GM12801 (cell line): ENCODE measurements around the gene MAP4.

Experiments used
- TF ChIP-seq, protein P1 (sequence below): IDR thresholded peaks from one replicate; pipeline ENCODE4 v1.5.1; 2011; ENCODE audit warnings: control low read depth; ENCODE audit not compliant: insufficient read length; ENCODE audit errors: extremely low read depth

The MAP4 gene

GRCh38 chr3:47841786-47842349 lies 174.3 kb downstream of the MAP4 start:
- TF ChIP-seq, protein P1, sequence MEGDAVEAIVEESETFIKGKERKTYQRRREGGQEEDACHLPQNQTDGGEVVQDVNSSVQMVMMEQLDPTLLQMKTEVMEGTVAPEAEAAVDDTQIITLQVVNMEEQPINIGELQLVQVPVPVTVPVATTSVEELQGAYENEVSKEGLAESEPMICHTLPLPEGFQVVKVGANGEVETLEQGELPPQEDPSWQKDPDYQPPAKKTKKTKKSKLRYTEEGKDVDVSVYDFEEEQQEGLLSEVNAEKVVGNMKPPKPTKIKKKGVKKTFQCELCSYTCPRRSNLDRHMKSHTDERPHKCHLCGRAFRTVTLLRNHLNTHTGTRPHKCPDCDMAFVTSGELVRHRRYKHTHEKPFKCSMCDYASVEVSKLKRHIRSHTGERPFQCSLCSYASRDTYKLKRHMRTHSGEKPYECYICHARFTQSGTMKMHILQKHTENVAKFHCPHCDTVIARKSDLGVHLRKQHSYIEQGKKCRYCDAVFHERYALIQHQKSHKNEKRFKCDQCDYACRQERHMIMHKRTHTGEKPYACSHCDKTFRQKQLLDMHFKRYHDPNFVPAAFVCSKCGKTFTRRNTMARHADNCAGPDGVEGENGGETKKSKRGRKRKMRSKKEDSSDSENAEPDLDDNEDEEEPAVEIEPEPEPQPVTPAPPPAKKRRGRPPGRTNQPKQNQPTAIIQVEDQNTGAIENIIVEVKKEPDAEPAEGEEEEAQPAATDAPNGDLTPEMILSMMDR = no peak

GRCh38 chr3:47838503-47838902 lies 177.7 kb downstream of the MAP4 start:
- TF ChIP-seq, protein P1 = no peak

DNA sequence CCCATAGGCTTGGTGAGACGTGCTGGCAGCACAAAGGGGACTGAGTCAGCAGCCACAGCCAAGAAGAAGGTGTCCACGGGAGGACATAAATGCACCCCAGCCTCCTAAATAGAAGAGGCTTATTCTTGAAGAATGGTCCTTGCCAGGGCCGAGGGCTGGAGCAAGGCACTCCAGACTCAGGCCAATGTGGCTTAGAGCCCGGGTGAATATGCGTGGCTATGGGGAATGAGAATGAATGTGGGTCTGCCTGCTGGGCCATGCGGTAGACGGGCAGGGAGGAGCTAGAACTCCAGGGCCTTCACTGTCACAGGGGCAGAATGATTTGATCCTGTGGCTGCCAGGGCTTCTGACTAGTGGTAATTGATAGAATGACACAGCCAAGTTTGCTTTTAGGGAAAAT lies 179.2 kb downstream of the MAP4 start:
- TF ChIP-seq, protein P1 = no peak

DNA sequence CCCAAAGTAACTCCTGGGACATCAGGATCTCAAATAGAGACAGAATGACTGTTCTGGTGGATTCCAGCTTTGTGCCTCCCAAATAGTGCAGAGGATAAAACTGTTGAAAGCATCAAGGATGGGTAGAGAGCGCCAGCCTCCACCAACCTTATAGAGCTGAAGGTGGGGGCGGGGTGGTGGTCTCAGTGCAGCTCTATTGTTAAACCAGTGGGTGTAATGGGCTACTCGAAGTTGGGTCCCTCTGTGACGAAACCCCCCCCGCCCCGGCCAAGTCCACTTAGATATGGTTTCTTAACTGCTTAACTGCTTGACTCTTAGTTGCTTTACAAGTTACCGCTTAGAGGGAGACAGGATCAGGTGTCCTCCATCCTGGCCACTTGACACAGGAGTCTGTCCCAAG lies 190.6 kb downstream of the MAP4 start:
- TF ChIP-seq, protein P1 = no peak

- TF ChIP-seq, protein P1 = no peak
These were observed 191.4 kb downstream of the MAP4 start for GRCh38 chr3:47824541-47825473.

DNA sequence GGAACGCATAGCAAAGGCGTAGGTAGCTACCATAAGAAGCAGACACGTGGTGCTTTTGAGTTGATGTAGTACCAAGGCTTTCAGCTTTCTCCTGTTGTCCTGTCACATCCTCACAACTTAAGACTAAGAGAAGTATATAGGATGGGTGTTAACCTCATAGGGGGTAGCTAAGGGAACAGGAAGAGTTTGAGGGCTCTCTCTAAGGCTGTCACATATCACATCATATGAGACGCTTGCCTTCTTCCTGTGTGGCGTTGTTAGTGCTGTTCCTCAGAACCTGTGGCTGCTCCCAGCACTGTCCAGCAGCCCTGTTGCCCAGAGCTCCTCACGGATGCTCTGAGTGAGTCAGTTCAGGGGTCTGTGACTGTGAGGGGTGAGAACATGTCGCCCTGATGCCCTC lies 198.6 kb downstream of the MAP4 start:
- TF ChIP-seq, protein P1 = no peak

- TF ChIP-seq, protein P1 = no peak
These were observed 202.6 kb downstream of the MAP4 start for GRCh38 chr3:47813551-47814177.
